Activated CD4-positive, alpha-beta T cell treated with anti-CD3 and anti-CD28 coated beads, Interleukin-2, amount 50 U/mL, for 24 hours (primary cell): ENCODE measurements around the gene ETS2.

Experiments used
- DNase-seq, 2 donors: peaks; one replicate each; pipeline ENCODE4 v3.0.0-alpha.2; 2020; ENCODE audit warnings: low read depth in 1 of 2, low spot score in 1 of 2

ETS2 gene

DNA sequence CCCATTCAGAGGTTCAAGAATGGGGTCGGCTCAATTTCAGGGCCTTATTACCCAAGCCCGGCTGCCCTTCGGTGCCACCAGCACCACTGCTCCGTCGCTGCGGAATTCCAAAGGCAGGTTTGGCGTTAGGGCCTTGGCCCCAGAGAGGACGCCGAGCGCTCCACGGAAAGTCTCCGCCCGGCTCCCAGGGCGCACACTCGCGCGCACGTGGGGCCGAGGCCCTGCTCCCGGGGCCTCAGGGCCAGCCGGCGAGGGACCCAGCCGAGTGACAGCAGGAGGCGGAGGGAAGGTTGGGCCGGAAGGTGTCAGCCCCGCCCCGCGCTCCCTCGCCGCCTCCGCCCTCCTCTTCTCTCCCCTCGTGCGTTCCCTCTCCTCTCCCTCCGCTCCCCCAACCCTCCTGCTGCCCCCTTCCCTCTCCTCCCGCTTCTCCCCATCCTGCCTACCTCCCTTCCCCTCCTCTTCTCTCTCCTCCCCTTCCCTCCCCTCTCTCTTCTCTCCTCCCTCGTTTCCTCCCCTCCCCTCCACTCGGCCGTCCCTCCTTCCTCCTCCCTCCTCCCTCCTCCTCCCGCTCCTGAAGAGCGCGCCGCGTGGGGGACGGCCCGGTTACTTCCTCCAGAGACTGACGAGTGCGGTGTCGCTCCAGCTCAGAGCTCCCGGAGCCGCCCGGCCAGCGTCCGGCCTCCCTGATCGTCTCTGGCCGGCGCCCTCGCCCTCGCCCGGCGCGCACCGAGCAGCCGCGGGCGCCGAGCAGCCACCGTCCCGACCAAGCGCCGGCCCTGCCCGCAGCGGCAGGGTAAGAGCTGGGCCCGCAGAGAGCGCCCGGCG, at the start of gene ETS2:
Gene ETS2 (plus strand): TSS at position 602 of the 825 bp plus-strand sequence. CDS start 4,106 bp downstream, outside the sequence.
- peak; percentile 56 to 69 for DNase-seq

DNA sequence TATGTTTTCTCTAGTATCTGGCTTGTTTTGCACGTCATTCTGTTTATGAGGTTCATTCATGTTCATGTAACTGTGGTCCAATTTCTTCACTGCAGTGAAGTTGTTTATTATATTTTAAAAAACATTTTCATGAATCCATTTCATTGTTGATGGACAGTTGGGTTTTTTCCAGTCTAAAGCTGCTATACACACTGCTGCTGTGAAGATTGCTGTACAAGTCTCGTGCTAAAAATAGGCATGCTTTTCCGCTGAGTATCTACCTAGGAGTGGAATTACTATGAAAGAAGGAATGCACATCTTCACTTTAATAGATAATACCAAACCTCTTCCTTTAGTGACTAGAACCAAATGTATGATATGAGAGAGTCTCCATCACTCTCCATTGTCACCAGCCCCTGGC, 49.0 kb upstream of the ETS2 start:
- no peak for DNase-seq

DNA sequence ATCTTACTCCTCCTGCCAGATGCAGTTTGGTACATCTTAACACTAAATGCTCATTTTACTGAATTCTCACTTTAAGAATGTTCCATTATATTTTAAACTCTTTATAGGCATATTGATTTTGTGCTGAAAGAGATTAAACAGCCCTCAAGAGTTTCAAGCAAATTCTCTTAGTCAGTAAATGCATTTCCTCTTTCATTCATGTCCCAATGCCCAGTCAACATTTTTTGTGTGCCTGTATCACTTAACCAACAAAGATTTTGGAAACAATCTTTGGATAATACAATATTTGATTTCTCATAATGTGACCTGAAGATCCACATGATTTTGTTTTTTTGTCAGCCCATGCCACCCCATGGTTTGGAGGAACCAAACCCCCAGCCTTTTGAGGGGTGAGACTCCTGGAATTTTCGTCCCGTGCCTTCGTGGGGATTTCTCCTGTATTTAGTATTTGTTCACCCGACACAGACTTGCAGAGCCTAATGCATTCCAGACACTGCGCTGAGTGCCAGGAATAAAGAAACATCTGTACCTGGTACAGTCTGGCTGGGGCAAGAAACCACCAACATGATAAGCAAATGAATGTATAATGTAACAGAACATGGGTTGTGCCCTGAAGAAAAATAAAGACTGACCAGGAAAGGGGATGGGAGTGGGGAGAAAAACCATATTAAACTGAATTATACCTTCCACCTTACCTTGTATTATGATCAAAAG, 47.1 kb upstream of the ETS2 start:
- no peak for DNase-seq

GRCh38 chr21:38759413-38759812, 46.3 kb upstream of the ETS2 start:
- DNase-seq = no peak

DNA sequence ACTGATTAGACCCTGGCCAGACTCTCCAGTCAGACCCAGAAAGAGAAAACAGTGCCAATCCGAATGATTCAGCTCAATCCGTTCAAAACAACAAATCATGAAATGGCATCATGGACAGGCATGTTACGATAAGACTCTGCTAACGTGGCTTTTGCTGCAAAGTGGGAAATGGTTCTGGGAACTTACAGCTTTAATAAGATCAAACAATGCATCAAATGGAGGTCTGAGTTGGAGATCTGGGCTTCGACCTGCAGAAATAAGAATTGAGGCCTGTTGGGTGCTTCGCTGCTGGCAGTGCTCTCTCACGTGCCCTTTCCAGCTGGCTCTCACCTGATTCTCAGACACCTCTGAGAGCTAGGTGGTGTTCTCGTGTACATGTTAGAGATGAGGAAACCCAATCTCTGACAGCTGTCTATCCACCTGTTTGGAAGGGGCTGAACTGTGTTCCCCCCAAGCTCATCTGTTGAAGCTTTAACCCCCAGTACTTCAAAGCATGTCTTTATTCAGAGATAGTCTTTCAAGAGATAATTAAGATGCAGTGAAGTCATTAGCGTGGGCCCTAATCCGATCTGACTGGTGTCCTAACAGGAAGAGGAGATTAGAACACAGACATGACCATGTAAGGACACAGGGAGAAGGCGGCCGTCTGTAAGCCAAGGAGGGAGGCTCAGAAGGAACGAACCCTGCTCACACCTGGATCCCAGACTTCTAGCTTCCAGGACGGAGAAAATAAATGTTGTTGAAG, 45.5 kb upstream of the ETS2 start:
- DNase-seq = no peak

- DNase-seq = no peak
These were observed 45.0 kb upstream of the ETS2 start for GRCh38 chr21:38760762-38761155.

DNA sequence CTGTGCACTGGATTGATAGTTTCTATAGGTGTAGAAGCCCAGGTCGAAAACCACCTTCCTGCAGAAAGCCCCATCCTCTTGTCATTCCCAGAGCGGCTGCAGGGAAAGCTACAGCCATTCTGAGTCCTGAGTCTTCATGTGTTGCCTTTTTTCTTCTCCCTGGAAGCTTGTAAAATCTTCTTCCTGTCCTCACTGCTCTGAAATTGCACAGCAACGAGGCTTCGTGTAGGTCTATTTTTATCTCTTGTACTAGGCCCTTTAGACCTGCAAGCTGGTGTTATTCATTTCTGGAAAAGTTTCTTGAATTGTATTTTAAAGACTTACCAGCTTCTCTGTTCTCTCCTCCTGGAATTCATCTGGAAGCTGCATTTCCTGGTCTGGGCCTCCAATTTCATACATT, 44.2 kb upstream of the ETS2 start:
- DNase-seq = no peak

DNA sequence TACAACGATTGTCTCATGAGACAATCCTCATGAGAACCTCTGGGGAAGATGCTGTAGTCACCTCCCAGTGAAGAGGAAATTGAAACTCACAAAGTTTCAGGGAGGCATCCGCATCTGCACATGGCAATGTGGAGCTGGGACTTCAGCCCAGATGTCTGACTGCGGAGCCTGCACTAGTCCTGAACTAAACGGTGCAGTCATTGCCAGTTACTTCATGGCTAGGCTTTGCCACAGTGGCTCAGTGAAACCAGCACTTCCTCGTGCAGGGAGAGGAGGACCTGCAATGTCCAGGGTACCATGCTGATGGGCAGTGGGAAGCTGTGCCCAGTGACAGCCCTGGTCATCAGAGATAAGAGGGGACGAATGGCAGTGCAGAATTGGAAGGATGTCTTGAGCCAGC, 40.7 kb upstream of the ETS2 start:
- DNase-seq = no peak

GRCh38 chr21:38766987-38767722, 38.6 kb upstream of the ETS2 start:
- DNase-seq = peak; percentile 32 to 74

DNA sequence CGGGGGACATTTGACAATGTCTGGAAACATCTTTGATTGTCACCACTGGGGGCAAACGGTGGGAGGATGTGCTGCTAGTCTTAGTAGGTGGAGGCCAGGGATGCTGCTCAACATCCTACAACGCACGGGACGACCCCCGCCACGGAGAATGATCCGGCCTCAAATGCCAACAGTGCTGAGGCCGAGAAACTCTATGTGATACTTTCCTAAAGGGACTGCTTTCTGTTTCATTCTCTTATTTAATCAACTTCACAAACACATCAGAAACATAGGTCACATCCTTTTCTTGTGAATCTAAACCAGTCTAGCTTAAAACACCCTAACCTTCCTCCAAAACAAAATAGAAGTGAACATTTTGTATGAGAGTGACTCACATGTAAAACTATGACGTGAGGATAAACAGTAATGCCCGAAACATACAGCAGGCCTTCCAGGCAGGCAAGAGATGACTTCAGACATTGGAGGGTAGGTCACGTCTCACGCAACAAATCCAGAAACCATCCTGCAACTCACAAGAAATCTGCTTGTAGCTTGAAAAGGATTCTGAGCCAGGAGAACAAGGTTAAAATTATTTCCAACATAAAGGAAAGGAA, 37.2 kb upstream of the ETS2 start:
- peak; percentile 36 to 66 for DNase-seq

DNA sequence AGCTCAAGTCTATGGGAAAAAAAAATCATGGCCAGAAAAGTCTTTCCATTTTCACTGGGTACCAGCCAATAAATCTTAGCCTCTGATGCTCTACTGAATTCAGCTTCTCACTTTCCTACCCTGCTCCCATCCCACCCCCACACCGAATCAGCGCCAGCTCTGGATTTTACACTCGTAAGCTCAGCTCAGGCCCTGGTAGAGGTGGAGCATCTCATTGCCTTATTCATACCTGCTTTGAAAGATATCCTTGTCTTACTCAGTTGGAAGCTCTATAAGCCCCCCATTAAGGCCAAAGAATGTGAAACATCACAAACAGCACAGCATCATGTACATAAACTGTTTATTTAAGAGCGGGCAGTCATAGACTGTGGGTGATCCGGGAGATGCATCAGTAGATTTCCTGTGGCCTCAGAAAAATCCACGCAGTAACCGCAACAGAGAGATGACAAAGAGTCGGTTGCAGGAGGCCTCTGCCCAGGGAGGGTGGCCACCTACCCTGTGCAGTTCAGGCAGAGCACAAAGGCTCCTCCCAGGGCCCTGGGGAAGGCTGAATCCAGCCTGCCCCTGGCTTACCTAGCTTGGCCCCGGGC, 36.4 kb upstream of the ETS2 start:
- DNase-seq = no peak

- DNase-seq = no peak
These were observed 35.1 kb upstream of the ETS2 start for GRCh38 chr21:38770660-38771059.

DNA sequence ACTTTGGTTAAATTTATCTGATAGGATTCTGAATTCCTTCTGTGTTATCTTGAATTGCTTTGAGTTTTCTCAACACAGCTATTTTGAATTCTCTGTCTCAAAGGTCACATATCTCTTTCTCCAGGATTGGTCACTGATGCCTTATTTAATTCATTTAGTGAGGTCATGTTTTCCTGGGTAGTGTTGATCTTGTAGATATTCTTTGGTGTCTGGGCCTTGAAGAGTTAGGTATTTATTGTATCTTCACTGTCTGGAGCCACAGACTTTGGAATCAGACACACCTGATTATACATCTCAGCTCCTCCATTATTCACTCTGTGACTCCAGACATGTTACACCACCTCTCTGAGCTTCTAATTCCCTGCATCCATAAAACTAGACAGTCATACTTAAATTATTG, 34.2 kb upstream of the ETS2 start:
- no peak for DNase-seq

GRCh38 chr21:38772646-38773045, 33.1 kb upstream of the ETS2 start:
- no peak for DNase-seq

DNA sequence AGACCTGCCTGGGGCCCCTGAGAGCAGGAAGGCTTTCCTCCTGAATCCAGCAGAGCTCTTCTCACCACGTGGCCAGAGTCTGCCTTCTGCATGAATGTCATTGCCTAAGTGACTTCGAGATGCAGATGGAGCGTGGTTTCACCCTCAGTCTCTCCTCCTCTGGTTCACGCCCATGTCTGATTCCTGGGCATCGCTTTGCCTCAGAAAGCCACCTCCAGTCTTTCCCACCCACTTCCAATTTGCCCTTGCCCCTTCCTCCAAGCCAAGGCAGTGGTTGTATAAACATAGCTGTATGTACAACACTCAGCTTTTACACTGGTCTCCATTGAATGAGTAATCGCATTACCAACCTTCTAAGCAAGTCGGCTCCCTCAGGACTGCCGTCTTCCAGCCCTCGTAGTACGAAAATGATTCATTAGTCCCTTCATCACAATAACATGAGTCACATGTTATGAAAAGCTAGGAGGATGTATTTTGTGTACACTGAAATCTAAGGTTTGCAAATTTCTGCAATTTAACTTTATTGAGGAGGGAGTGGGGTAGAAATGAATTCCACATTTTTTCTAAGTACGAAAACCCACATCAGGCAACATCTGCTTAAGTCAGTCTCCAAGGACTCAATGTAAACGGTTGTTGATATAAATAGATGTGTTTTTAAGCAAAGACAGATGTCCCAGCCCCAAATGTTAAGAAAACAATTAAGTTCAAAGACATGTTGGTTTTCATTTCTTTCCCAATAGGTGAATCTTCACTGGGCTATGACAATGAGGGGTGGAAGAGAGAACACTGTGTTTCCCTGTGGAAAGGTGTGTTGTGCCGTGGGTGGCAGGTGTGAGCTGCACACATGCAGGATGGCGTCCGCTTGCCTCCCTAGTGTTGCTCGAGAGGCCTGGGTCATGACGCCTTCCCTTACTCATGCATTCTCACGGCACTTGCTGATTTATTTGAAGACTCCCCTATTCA, 32.3 kb upstream of the ETS2 start:
- DNase-seq = no peak

DNA sequence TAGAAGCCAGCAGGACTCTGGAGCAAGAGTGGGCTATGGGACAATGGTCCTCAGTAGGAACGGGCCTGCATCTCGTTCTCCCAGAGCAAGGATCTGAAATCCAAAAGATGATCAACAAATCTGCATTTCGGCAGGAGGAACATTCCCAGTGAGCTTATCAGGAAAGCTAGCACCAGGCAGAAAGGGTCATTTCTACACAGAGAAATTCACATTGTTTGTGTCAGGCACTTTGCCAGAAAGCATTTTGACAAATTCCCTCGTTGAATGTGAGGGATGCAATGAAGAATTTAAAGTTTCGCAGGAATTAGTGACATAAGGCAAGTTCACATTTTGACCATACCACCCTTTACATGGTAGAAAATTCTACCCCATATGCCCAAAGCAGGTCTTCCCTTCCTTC, 31.6 kb upstream of the ETS2 start:
- DNase-seq = no peak

- DNase-seq = no peak
These were observed 31.0 kb upstream of the ETS2 start for GRCh38 chr21:38774586-38775285.

GRCh38 chr21:38775733-38776132, 30.0 kb upstream of the ETS2 start:
- DNase-seq = no peak

- DNase-seq = no peak
These were observed 28.7 kb upstream of the ETS2 start for GRCh38 chr21:38777015-38777414.
